GM20431 (cell line): Measurements from ENCODE around the gene ASH1L.
"Not testable (repeated sequence)": the region's sequence is repeated elsewhere in the genome, so short reads cannot be mapped to it uniquely, and the experiment has no call there.

ENCODE experiments used
- in situ Hi-C: fragments of 300-500 bp; cut with MseI, MboI; formaldehyde crosslinking; loops from one replicate; pipeline ENCODE4 v1.15.0; 2020; ENCODE audit warnings: low sequenced_read_pairs; ENCODE audit not compliant: unreplicated experiment

Gene ASH1L

DNA sequence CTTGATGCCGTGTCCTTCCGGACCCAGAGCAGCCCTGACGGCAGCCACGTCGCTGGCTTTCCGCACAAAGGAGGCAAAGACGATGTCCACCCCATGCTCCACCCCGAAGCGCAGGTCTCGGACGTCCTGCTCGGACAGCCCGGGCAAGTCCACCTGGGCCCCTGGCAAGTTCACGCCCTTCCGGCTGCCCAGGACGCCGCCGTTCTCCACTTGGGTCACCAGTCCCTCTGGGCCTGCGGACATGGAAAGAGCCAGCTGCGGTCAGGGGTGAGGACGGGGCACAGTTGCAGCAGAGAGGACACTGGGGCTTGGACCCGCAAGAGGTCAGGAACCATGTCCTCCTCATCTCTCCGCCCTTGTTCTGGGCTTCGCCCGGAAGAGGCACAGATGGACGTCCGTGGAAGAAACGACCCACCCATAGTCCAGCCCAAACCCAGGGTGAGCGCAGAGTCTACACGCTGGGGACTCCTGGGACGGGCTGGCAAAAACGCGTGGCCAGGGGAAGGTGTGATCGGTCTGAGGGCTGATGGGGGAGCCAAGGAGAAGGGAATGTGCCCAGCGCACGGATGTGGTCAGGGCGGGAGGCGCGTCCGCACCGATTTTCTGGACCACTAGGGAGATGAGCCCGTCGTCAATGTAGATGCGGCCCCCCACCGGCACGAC lies 268.0 kb downstream of the ASH1L start:
- in situ Hi-C loops, result no loop called here

DNA sequence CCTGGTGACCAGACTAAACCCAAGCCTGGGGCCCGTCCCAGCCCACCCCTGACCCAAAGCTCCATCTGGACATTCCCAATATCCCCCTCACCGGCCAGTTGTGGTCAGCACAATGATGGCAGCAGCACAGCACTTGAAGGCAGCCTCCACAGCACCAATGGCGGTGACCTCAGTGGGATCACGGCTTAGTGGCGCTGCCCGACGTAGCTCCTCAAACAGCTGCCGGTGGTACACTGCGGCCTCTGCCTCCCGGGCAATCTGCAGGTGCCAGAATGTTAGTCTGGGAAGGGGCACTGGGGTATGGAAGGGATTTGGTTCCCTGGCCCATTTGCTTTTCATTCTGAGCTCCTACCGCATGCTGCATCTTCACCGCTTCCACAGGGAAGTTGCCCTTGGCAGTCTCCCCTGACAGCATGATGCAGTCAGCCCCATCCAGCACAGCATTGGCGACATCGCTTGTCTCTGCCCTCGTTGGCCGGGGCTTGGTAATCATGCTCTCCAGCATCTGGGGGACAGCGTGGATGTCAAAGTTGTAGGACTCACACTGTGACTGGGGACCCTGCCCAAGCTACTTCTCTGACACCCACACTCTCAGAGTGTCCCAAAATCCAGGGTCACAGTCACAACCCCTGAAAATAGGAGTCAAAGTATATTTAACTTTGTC lies 269.4 kb downstream of the ASH1L start:
- in situ Hi-C loops, result no loop called here

DNA sequence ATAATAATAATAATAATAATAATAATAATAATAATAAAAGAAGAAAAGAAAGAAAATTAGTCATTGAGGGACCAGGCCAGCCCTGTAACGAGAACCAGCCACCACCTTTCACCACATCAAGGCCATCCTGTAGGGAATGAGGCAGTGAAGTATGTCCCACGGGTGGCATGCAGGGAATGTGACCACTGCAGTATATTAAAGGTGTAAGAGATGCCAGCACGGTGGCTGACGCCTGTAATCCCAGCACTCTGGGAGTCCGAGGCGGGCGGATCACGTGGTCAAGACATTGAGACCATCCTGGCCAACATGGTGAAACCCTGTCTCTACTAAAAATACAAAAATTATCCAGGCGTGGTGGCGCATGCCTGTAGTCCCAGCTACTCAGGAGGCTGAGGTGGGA lies 271.6 kb downstream of the ASH1L start:
- in situ Hi-C loops, result not testable (repeated sequence)

DNA sequence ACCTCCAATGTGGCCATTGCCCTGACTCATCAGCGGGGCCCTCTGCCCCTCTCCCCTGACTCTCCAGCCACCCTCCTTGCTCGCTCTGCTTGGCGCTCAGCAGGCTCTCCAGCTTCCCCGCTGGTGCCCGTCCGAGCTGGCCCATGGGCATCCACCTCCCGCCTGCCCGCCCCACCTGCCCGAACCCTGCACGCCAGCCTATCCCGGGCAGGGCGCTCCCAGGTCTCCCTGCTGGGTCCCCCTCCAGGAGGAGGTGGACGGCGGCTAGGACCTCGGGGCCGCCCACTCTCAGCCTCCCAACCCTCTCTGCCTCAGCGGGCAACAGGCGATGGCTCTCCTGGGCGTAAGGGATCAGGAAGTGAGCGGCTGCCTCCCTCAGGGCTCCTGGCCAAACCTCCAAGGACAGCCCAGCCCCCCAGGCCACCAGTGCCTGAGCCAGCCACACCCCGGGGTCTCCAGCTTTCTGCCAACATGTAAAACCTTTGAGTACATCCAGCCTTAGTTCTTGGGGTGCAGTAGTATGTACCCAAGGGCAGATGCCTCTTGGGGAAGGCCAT lies 274.5 kb downstream of the ASH1L start:
- in situ Hi-C loops, result no loop called here

DNA sequence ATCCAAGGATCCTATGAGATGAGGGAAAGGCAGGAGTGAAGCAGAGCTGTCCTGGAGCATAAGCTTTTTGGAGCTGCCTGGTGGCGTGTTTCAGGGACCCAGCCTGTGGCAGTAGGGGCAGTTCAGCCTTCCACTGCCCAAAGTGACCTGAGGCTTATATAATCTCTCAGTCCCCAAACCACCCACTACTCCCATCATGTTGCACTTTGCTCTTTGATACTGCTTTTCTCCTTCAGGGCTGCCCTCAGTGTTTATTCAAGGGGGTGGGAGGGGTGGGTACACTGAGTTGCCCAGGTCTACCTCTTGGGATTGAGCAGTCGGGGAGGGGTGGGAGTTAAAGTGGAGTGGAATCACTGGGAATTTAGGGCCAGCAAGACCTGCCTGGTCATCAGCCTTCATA lies 276.1 kb downstream of the ASH1L start:
- in situ Hi-C loops, result no loop called here

DNA sequence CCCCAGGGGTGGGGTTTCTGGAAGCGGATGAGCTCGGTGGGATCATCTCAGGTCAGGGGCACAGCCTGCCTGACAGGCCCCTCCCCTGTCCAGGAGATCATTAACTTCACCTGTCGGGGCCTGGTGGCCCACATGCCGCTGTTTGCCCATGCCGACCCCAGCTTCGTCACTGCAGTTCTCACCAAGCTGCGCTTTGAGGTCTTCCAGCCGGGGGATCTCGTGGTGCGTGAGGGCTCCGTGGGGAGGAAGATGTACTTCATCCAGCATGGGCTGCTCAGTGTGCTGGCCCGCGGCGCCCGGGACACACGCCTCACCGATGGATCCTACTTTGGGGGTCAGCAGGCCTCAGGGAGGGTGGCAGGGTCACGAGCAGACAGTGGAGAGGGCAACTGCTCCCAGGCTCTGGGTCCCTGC lies 277.0 kb downstream of the ASH1L start:
- in situ Hi-C loops, result no loop called here
